ENCODE data around the gene OBSL1. TPM values are rescaled to one million over a fixed set of nuclear protein-coding genes. Genes with fewer than 3 reads are reported as not detected.

Gene OBSL1
- total and polyA plus RNA-seq, 3 donors from 2014 or later, result 312 to 507 (median 462) TPM

DNA sequence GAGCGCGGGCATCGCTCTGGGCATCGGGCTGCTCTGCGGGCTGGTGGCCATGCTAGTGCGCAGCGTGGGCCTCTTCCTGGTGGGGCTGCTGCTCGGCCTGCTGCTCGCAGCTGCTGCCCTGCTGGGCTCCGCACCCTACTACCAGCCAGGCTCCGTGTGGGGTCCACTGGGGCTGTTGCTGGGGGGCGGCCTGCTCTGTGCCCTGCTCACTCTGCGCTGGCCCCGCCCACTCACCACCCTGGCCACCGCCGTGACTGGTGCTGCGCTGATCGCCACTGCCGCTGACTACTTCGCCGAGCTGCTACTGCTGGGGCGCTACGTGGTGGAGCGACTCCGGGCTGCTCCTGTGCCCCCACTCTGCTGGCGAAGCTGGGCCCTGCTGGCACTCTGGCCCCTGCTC is 23.7 kb downstream of the OBSL1 start:
- Histone ChIP-seq H3K4me1 (peaks cover 11% of the 10 kb centered on the region), H3K9me3 (no peaks in the 10 kb centered on the region), H3K27me3 (no peaks in the 10 kb centered on the region), H3K27ac (no peak overlapping the region), H3K4me3 (no peak overlapping the region), H3K36me3 (ENCODE audit: low read depth, missing control alignments) (no peaks in the 10 kb centered on the region)
- no peak for TF ChIP-seq POLR2A (IDR thresholded peaks at IDR 0.05)
- TF ChIP-seq, protein P1, sequence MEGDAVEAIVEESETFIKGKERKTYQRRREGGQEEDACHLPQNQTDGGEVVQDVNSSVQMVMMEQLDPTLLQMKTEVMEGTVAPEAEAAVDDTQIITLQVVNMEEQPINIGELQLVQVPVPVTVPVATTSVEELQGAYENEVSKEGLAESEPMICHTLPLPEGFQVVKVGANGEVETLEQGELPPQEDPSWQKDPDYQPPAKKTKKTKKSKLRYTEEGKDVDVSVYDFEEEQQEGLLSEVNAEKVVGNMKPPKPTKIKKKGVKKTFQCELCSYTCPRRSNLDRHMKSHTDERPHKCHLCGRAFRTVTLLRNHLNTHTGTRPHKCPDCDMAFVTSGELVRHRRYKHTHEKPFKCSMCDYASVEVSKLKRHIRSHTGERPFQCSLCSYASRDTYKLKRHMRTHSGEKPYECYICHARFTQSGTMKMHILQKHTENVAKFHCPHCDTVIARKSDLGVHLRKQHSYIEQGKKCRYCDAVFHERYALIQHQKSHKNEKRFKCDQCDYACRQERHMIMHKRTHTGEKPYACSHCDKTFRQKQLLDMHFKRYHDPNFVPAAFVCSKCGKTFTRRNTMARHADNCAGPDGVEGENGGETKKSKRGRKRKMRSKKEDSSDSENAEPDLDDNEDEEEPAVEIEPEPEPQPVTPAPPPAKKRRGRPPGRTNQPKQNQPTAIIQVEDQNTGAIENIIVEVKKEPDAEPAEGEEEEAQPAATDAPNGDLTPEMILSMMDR (IDR thresholded peaks at IDR 0.05), result no peak
- intact Hi-C loops (cut with DNase I; ENCODE audit: low total_unique reads), result no loop called here
- DNase-seq, result no peak
- WGBS, 2 donors, result 94 to 96% methylated on average over 10 to 26 of the region's 26 CpGs

DNA sequence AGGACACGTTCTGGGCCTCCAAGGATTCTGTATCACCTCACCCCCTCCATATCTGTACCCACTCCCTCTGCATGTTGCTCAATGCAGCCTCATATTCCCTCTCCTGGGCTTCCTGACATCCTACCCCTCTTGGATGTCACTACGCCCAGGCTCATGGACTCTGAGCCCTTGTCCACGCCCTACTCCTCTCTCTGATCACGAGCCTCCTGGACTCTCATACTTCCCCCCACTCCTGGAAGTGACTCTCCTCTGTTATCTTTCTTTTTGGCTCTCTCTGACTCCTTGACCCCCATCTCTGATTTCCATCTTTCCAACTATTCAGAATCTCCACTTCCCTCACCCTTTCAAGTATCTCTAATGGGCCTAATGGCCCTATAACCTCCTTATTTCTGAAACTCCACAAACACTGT is 25.4 kb downstream of the OBSL1 start:
- TF ChIP-seq, protein P1 (IDR thresholded peaks at IDR 0.05), result no peak
- TF ChIP-seq POLR2A (IDR thresholded peaks at IDR 0.05), result no peak
- intact Hi-C loops (cut with DNase I; ENCODE audit: low total_unique reads), result no loop called here
- Histone ChIP-seq H3K4me1 (peaks cover 22% of the 10 kb centered on the region), H3K27me3 (no peaks in the 10 kb centered on the region), H3K27ac (no peak overlapping the region), H3K36me3 (ENCODE audit: low read depth, missing control alignments) (no peaks in the 10 kb centered on the region), H3K9me3 (no peaks in the 10 kb centered on the region), H3K4me3 (no peak overlapping the region)
- no peak for DNase-seq
- 65 to 74% methylated on average over 3 to 4 of the region's 4 CpGs for WGBS, 2 donors

DNA sequence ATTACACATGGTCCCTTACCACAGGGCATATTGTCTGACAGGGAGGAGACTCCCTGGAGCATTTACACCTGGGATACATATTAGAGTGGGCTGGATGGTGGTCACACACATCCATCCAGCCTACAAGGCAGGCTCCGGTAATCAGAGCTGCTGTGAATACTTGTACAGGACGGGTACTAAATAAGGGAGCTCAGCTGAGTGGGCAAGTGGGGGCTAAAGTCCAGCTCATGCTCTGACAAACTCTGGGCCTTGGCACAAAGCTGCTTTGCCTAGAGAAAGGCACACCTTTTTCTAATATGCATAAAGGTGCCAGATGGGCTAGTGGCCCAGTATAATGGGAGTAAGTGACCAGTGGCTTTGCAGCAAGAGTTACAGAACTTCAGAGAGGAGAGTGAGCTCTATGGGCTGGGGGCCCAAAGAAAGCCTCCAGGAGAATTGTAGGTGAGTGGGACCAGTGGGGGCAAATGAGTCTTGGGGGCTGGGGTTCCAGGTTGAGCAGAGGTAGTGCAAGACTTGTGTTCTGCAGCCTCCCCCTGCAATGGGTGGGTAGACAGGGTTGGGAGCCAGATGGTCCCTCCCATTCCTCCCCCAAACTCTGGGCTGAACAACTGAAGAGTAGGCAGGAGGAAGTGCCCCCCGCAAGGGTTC is 25.9 kb downstream of the OBSL1 start:
- 67 to 75% methylated on average over 2 to 3 of the region's 3 CpGs for WGBS, 2 donors
- DNase-seq, result no peak
- TF ChIP-seq, protein P1 (IDR thresholded peaks at IDR 0.05), result no peak
- no peak for TF ChIP-seq POLR2A (IDR thresholded peaks at IDR 0.05)

DNA sequence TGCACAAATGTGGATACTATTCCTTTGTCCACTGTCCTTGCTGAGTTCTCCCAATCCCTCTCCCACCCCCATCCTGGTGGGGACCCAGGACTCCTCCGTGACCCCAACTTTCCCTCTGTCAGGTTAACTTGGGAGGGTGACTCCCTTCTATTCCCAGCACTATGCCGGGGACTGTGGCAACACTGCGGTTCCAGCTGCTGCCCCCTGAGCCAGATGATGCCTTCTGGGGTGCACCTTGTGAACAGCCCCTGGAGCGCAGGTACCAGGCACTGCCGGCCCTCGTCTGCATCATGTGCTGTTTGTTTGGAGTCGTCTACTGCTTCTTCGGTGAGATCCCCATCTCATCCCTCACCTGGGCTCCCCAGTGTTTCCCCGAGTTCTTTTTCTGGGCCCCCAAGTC is 26.8 kb downstream of the OBSL1 start:
- H3K27me3 ChIP-seq, result no peaks in the 10 kb centered on the region
- no peak for DNase-seq
- H3K27ac ChIP-seq, result peak overlapping the region; percentile 85 to 94
- intact Hi-C loops (cut with DNase I; ENCODE audit: low total_unique reads), result loop anchor here (5.0 kb wide), 1 partner anchor 93 kb away; no protein-coding TSS in a partner anchor
- peak overlapping the region; percentile 80 to 86 for H3K4me3 ChIP-seq
- H3K36me3 ChIP-seq (ENCODE audit: low read depth, missing control alignments), result no peaks in the 10 kb centered on the region
- TF ChIP-seq, protein P1 (IDR thresholded peaks at IDR 0.05), result no peak
- TF ChIP-seq POLR2A (IDR thresholded peaks at IDR 0.05), result no peak
- H3K9me3 ChIP-seq, result no peaks in the 10 kb centered on the region
- 20 to 32% methylated on average over 9 of the region's 9 CpGs for WGBS, 2 donors
- peaks cover 22% of the 10 kb centered on the region for H3K4me1 ChIP-seq

More for the DNA sequence above, 25.9 kb downstream of the OBSL1 start:
- H3K4me1 ChIP-seq, result peaks cover 22% of the 10 kb centered on the region
- intact Hi-C loops (cut with DNase I; ENCODE audit: low total_unique reads), result no loop called here
- H3K27me3 ChIP-seq, result no peaks in the 10 kb centered on the region
- H3K9me3 ChIP-seq, result no peaks in the 10 kb centered on the region
- H3K36me3 ChIP-seq (ENCODE audit: low read depth, missing control alignments), result no peaks in the 10 kb centered on the region
- no peak overlapping the region for H3K27ac ChIP-seq
- H3K4me3 ChIP-seq, result no peak overlapping the region

All from testis (tissue), 3 donors.